Posterior vena cava (tissue), 2 donors: Measurements from ENCODE around the gene SOX6. TPM values are rescaled to one million over a fixed set of nuclear protein-coding genes. Genes with fewer than 3 reads are reported as not detected.

Experiments used
- DNase-seq: peaks from one replicate; pipeline ENCODE4 v3.0.0-alpha.2; 2020; ENCODE audit warnings: low spot score
- intact Hi-C, 2 donors: fragments of 100-400 bp; cut with DNase I; formaldehyde crosslinking; loops; one replicate each; pipeline versions ENCODE4 v1.14.1 to v1.14.2; 2022 to 2023
- total RNA-seq, 2 donors: library from RNA; stranded (reverse); fragmentation: NEBNext Ultra II Directional; extraction: Animal tissue kit (Norgen Biotek cat#: 25700); gene quantifications; one replicate each; pipeline ENCODE4 v1.2.1, GENCODE V29; 2021
- donor health status: DM: yes; HTN: yes; CAD: no.
- donor health status: DM: yes; HTN: yes; CAD: no.

Gene SOX6
- total RNA-seq, 2 donors from 2014 or later = 8.1 to 11.0 TPM

DNA sequence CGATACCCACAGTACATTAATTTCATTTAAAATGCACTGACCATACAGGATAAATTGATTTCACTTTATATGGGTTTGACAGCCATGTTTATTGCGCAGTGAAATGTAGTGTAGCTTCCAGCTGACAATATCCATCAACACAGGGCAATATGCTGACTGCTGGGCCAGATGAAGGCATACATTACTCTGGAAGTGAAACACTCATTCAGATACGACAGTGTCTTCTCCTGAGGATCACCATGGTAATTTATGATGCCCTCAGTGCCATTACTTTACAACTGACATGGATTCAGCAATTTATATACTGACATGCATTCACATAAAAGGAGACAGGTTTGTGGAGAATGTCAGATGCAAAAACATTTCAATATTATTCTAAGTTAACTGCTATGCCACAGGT lies 365.1 kb downstream of the SOX6 start:
- intact Hi-C loops = no loop called here
- no peak for DNase-seq

DNA sequence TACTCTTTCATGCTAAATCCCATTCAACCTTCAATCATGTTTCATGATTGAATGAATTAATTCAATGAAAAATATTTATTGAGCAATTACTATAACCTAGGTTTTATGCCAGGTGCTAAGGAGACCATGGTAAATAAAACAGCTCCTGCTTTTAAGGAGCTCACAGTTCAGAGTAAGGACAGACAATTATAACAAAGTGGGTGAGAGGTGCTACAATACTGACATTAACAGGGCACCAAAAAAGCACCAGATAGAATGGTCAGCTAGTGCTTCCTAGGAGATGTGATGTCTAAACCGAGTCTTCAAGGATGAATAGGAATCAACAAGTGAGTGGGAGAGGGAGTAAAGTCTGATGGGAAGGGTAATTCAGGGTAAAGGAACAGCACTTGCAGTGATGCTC lies 366.7 kb downstream of the SOX6 start:
- no peak for DNase-seq
- intact Hi-C loops = no loop called here

DNA sequence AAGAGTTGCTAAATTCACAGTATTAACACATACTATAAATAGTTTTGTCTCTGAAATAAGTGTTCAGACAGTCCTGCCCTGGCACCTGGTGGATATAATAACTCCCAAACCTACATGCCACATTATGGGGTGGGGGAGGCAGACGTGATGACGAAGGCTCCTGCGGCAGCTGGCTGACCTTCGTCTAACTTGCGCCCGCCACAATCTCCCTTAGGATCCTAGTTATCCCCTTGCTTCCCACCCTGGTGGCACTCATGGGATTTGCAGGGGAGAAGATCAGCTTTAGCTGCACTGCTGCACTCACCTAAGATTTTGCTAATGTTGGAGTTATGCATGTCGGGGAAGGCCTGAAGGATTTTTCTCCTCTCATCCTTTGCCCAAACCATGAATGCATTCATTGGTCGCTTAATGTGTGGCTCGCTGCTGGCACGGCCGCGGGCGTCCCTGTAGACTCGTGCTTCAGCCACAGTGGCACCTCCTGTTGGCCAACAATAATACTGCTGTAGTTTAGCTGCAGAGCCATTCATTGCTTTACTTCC lies 367.6 kb downstream of the SOX6 start:
- intact Hi-C loops = no loop called here
- no peak for DNase-seq

DNA sequence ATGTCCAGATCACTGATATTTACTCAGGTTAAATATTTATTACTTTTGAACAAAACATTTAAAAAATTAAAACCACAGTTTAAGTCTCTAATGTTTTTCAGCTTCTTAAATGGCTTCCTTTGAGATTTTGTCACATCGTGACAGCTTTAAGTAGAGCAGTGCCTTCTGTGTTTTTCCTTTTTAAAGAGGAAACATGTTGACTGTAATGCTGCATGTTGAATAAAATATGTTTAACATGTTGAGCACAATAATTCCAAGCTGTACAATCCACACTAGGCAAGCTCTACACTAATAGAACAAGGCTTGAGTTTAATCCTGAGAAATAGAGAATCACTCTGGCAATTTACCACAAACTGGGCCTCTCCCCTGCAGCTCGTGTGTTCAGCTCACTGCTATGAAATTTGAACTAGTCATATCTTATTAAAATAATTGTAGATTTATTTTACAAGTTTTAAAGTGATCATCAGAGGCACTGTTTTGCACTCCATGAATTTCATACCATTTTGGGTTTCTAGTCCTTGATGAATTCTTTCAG lies 368.3 kb downstream of the SOX6 start:
- no peak for DNase-seq
- intact Hi-C loops = no loop called here

DNA sequence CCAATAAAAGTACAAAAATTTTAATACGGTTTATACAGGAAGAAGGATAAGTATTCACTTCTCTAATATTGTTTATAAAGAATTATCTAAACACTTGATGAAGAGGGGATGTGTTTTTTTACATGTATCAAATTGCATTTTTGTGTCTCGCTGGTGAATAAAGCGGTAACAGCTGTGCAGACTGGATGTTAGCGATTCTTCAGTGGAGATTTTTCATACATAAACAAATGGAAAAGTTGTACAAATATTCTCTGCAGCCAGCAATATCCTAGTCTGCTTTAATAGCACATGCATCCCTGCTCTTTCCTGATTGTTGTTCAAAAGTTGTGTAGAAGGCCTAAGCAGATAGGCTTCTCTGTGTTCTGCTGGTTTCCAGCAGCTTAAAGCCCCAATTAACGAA lies 369.3 kb downstream of the SOX6 start:
- intact Hi-C loops = no loop called here
- no peak for DNase-seq

DNA sequence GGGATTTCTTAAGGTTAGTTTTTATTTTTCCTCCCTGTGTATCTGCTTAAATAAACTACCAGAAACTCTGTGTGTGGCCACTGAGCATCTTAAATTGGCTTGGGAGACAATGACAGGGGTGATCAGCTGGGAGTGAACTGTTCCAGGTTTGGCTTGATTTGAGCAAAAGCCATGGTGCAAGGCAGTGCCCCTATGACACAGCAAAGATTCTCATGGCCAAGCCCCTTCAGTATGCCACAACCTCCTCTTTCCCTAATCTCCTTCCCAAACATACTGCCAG lies 370.5 kb downstream of the SOX6 start:
- intact Hi-C loops = no loop called here
- no peak for DNase-seq

DNA sequence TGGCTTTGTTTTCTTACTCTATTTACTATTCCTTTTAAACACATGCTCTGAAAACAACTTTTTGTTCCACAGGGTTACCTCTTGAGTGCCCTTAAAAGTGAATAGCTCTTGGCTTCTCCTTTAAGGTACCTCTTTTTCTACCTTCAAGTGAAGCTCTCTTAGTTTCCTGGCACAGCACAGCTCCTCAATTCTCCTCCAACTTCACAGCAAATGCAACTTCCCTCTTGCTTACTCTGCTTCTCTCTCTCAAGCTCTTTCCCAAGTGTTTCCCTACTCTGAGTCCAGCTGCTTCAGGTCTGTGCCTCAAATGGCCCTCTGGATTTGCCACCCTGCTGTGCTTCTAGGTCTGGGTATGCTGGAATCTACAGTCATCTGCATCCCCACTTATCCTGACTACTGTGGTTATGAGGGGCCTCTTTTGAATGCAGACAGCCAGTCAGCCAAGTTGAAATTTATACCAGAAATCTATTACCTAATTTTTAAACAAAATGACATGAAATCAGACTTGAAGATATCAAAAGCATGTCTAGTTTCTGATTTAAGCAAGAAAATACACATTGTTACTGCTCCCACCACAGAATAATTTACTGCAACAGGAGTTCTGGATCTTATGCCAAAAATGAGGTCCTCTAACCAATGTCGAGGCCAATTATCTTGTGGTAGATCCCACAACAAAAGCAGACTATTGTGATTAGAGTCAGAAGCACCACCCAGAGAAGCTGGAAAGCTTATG lies 371.1 kb downstream of the SOX6 start:
- no peak for DNase-seq
- intact Hi-C loops = no loop called here

DNA sequence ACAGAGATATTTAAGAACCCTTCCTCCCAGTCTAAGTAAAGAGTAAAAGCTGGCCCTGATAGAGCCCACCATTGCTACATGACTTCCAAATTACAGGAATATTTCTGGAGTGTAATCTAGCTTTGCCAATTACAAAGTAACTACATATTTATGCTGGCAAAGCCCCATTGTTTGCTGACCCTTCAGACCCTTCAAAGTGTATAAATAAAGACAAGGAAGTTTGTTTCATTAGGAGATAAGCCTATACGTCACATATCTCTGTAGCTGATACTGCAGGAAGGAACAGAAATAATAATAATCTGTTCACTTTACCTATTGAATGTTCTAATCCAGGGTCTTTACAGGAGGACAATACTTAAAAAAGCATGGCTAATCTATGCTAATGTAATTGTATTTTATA lies 375.1 kb downstream of the SOX6 start:
- DNase-seq = no peak
- intact Hi-C loops = no loop called here

DNA sequence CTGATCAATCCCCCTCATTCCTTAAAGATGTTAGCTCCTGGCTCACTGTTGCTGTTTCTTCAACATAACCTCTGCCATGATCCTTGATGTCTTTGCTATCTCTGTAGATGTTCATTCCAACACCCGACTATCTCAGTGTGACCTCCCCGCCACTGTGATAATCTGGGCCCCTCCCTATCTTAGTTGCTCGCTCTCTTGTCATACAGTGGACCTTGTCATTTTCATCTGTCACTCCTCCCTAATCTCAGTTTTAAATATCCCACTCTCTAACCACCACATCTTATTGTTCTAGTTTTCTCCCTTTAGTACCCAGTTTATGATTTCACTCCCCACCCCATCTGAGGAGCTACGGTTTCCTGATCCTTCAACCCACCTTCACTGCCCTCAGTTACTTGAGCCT lies 379.2 kb downstream of the SOX6 start:
- no peak for DNase-seq
- intact Hi-C loops = no loop called here

DNA sequence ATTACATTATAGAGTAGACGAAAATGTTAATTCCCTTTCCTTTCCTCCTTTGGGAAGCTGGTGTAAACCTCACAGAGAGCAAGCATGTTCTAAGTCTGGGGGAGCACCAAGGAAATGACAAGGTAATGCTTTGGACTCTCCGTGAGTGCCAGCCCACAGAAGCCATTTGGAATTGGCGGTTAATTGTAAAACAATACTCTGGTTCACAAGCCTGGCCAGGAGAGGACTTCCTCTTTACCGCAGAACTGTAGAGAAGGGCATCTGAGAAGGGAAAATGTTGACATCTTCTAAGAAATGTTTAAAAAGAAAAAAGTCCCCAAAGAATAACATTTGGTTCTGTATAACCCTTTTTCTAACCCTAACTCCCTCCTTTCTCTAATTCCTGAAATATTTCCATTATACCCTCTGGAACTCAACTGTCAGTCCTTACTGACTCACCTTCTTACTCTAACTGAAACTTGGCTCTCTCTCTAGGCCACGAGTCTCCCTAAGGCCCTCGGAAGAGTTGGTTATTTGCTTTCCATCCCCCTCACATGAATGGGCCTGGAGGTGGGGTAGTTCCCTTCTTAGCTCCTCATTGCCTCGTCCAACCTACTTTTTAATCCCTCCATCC lies 379.8 kb downstream of the SOX6 start:
- intact Hi-C loops = no loop called here

DNA sequence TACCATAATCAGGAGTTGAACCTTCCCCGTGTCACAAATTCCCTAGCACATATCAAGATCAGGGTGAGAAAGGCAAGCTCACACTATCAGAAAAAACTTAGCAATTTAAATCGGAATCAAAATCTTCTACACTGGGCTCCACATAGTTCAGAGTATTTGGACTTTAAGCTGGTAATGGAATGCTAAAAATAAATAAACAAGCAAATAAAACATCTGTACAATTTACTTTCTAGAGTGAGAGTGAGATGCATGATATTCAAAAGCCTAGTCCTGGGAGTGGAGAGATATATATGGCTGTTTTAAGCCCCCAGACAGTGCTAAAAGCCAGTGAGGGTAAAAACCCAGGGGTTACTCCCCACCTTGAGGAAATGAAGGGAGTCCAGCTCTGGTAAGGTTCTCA lies 380.6 kb downstream of the SOX6 start:
- intact Hi-C loops = no loop called here
- no peak for DNase-seq

More for the DNA sequence above, 379.8 kb downstream of the SOX6 start:
- DNase-seq = no peak

DNA sequence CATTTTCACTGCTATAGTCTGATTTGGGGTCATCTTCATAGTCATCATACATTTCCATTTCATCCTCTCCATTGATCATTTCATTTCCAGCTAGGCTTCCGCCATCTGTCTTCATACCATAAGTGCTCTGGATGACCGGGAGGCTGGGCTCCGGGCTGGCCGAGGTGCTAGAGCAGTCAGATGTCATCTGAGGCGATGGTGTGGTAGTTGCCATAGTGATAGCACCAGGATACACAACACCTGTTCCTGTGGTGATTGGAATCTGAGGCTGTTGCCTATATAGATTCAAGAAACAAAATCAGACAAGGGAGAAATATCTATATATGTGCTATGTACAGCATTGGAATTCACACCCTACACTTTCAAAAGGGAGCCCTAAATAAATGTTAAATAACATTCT lies 383.5 kb downstream of the SOX6 start:
- intact Hi-C loops = no loop called here

DNA sequence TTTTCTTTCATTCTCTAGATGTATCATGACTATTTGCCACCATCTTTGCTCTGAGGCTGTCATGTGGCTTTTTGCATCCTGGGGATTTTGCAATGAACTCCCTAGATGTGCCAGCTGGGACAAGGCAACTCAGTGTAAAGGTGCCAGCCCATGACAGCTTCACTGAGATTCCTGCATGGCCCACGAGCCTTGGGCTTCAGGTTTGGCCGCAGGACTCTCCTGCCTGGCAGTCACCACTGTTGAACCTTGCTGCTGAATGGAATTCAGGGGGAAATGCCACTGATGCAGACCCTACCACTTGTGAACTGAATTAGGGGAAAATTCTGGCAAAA lies 385.2 kb downstream of the SOX6 start:
- DNase-seq = no peak
- intact Hi-C loops = no loop called here

More for the DNA sequence above, 383.5 kb downstream of the SOX6 start:
- no peak for DNase-seq

DNA sequence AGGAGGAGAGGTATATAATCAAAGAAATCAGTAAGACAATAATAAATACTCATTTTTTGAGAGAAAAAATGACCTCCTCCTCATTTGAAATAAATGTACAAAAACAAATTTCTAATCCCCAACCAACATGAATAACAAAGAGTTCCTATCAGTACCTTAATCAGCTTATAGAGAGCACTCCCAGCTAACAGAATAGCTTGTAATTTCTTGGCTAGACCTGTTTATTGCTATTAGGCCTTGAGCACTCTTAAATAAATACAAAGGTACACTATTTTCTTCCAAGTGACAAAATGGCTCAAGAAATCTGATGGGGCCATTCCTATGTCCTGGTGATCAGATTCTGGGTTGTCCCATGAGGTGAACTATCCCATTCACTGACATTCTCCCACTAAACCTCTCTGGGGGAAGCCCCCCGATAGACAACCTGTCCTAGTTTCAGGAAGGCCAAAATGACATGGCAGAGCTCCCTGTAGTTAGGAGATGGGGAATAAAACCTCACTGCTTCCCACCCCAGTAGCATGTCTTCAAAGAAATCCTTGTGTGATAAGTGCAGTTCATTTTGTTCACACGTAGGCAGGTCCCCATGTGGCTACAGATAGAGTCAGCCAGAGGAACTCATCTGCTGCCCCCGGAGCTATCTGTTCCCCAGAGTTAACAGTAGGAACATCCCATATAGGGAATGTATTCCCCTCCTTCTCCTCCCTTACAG lies 385.7 kb downstream of the SOX6 start:
- intact Hi-C loops = no loop called here
- DNase-seq = no peak

DNA sequence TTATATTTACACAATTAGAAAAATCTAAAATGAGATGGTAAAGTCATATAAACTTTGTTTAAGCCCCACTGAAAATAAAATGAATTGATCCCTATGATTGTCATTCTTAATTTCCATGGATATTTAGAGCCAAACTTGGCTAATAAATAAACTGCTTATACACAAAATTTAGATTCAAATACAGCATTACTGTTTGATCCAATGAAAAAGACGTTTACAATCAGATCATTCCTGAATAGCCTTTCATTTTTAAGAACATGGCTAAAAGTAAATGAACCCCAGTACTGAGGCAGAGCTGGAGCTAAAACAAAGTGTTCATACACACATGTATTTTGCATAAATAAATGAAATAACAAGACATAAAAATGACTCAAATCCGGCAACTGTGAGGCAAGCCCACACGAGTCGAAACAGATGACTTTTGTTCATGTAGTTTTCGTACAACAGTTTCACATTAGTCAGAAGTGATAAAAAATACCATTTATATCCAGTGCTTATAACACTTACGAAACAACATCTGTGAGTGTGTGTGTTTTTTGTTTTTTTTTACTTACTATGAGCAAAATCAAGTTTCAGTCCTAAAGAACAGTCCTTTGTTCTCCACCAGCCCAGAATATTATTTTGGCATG lies 386.5 kb downstream of the SOX6 start:
- no peak for DNase-seq
- intact Hi-C loops = no loop called here

DNA sequence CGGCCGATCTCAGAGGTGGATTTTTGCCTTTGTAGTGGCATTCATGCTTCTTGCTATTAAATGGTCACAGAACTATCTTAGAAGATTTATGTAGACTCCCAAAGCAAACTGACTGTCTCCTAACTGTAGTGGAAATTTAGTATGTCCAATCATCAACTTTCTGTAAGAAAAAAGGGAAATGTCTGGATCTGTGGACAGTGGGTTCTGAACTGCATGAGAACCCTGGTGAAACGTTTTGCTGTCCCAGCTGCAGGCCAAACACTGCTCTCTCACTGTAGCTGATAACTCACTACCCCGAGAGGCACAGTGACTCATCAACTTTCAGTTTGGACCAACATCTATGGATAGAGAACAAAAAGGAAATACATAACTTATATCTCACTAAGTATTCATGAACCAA lies 387.1 kb downstream of the SOX6 start:
- intact Hi-C loops = no loop called here
- no peak for DNase-seq

DNA sequence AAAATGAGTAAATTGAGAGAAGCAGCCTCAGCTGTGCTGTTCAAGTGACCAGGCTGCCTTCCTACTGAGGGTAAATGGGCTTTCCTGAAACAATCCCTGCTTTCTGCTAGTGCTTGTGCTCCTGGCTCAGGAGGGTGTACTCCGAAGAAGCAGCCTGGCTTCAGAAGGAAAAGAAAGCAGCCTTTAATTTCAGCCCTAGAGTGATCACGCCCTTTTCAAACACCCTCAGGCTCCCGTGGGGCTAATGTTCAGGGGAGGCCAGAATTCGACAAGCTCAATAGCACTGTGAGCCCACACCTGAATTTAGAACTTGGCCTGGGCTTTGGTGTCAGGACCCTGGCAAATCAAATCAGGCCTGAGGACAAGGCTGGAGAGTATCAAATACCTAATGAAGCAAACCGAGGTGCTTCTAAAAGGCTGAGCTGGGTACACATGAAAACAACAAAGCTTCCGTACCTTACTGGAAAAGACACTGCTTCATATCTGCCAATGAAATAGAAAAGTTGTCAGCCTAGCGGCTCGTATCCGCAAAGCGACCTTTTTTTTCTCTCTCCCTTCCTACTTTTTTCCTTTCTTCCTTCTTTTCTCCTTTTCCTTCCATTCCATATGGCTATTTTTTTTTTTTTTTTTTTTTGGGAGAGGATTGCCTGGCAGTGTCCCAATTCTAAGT lies 387.8 kb downstream of the SOX6 start:
- no peak for DNase-seq
- intact Hi-C loops = no loop called here

DNA sequence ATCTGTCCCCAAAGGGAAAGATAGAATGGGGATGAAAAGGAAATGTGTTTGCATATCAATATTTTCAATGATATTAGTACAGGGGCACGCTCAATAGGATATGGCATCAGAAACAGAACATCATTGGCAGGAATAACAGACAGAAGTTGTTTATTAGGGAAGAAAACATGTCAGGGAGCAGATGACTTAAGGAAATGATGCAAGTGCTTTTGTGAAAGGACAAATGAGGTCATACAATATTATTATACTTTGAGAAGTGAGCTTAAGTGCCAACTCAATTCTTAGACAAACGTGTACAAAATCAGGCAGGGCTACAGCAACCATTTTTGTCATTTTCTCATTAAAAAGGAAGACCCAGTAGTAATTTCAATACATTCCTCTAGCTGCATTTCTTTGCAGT lies 388.4 kb downstream of the SOX6 start:
- intact Hi-C loops = no loop called here
- no peak for DNase-seq

DNA sequence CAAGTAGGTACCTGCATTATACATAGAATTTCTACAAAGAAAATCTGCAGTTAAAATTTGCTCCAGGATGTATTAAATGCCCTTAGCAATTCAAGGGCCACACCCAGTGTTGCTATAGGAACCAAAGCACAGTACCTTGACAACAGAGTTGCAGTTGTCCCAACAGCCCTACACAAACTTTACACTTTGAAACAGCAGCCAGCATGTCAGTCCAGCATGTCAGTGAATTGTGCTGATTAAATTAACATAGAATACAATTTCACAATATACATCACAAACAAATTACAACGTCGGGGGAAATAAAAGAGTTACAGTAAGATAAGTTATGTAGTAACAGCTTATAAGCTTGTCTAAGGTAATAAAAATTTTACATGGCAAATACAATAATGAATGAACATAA lies 389.2 kb downstream of the SOX6 start:
- intact Hi-C loops = no loop called here
- DNase-seq = no peak
